Raji (cell line): ENCODE measurements around the gene GJC2.

ENCODE experiments used
- POLR2A ChIP-seq: IDR thresholded peaks from 2 replicates; pipeline ENCODE4 v1.6.1; 2011; ENCODE audit warnings: low read depth, low read length, control low read depth; ENCODE audit not compliant: insufficient read depth

The GJC2 gene

GRCh38 chr1:228149406-228150119, at the start of gene GJC2:
TSS of gene GJC2 (plus strand) at chr1:228149930. CDS start at chr1:228157759, 7,829 bp downstream.
- no peak for TF ChIP-seq POLR2A

GRCh38 chr1:228100822-228101613, 48.7 kb upstream of the GJC2 start:
- TF ChIP-seq POLR2A = no peak

- TF ChIP-seq POLR2A = no peak
Observed at GRCh38 chr1:228101614-228101993, 48.1 kb upstream of the GJC2 start.

GRCh38 chr1:228101994-228102790, 47.5 kb upstream of the GJC2 start:
- TF ChIP-seq POLR2A = no peak

- peak; percentile 84 for TF ChIP-seq POLR2A
Observed at GRCh38 chr1:228102791-228103620, 46.7 kb upstream of the GJC2 start, which contains the start of gene C1orf35. TSS of gene C1orf35 (minus strand) at chr1:228103325. CDS start at chr1:228103227, 98 bp downstream.

GRCh38 chr1:228104526-228105269, 45.0 kb upstream of the GJC2 start:
- 0 out of 2 replicates have a peak, but pooled peaks have one; percentile 27 for TF ChIP-seq POLR2A

GRCh38 chr1:228105270-228105995, 44.3 kb upstream of the GJC2 start:
- TF ChIP-seq POLR2A = no peak

GRCh38 chr1:228105996-228106799, 43.5 kb upstream of the GJC2 start:
- TF ChIP-seq POLR2A = no peak

- TF ChIP-seq POLR2A = no peak
Observed at GRCh38 chr1:228106800-228107054, 43.0 kb upstream of the GJC2 start.

- TF ChIP-seq POLR2A = no peak
Observed at GRCh38 chr1:228107636-228108035, 42.1 kb upstream of the GJC2 start.

- TF ChIP-seq POLR2A = no peak
Observed at GRCh38 chr1:228108055-228108690, 41.6 kb upstream of the GJC2 start.

GRCh38 chr1:228108742-228109072, 41.0 kb upstream of the GJC2 start:
- TF ChIP-seq POLR2A = no peak

- TF ChIP-seq POLR2A = peak; percentile 99
Observed at GRCh38 chr1:228109073-228109961, 40.4 kb upstream of the GJC2 start, which contains the start of gene MRPL55. TSS of gene MRPL55 (minus strand) at chr1:228109299. CDS start at chr1:228108260, 1,039 bp downstream.
